GM18505 (cell line): ENCODE measurements around the gene C17orf113.
A peak's percentile ranks its signal among the peaks of the same experiment; 100 is the strongest.

Experiments used
- ATAC-seq: cut with Tn5 transposase; IDR thresholded peaks from one replicate; pipeline ENCODE4 v1.9.1; 2021; ENCODE audit not compliant: unreplicated experiment
- POLR2A ChIP-seq: IDR thresholded peaks from 4 replicates; pipeline ENCODE4 v1.6.1; 2011; ENCODE audit warnings: borderline replicate concordance; ENCODE audit not compliant: insufficient read depth, insufficient read length; ENCODE audit errors: extremely low read depth

C17orf113 gene

DNA sequence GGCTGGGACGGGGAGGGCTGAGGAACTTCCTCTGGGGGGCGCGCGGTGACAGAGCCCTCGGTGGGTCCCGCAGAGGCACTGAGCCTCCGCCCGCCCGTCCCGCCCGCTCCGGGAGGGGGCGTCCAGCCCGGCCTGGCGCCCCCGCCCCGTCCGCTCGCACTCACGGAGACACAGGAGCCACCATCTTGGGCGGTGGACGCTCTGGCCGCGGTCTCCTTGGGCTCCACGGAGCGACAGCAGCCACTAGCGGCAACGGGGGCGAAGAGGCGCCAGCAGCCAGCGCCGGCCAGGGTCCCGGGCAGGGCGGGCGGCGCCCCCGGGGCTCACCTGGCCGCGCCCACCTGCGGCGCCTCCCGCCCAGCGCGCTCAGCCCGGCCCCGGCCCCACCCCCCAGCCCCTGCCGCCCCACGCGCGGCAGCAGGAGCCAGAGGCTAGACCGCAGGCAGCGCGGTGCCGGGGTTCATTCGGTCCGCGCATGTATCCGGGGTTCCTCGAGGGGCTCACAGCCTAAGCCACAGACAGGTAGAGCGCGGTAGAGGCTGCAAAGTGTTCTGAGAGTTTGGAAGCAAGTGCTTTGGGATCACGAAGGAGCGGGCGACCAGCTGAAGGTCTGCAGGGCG, at the start of gene C17orf113:
TSS of gene C17orf113 (minus strand) at position 209 of the 620 bp plus-strand sequence. CDS start 7,225 bp downstream, outside the sequence.
- peak; percentile 23 for TF ChIP-seq POLR2A
- no peak for ATAC-seq

DNA sequence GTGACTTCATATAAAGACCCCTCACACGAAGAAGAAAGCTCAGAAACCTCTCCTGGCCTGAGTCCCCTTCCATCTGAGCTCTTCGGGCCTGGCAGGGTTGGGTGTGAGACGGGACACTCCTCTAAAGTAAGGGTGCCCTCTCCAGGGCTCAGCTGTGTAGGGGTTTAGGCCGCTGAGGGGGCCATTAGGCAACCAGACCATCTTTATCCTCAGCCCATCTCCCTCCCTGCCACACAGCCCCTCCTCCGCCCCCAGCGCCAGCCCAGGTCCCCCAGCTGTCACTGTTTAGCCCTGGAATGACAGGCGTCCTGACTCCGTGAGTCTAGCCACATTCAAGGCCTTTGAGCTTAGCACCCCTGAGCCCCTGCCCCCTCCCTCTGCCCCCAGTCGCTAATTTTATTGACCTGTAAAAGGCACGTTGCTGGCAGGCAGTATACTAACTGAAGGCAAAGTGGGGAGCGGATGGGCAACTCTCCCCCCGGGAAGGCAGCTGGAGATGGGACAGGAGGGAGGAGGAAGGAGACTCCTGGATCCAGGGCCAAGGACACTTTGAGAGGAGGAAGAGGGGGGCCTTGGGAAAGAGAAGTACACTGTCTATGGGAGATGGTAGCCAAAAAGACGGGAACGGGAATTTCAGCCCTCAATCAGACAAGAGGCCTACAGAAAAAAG, 48.5 kb upstream of the C17orf113 start:
- no peak for TF ChIP-seq POLR2A
- no peak for ATAC-seq

DNA sequence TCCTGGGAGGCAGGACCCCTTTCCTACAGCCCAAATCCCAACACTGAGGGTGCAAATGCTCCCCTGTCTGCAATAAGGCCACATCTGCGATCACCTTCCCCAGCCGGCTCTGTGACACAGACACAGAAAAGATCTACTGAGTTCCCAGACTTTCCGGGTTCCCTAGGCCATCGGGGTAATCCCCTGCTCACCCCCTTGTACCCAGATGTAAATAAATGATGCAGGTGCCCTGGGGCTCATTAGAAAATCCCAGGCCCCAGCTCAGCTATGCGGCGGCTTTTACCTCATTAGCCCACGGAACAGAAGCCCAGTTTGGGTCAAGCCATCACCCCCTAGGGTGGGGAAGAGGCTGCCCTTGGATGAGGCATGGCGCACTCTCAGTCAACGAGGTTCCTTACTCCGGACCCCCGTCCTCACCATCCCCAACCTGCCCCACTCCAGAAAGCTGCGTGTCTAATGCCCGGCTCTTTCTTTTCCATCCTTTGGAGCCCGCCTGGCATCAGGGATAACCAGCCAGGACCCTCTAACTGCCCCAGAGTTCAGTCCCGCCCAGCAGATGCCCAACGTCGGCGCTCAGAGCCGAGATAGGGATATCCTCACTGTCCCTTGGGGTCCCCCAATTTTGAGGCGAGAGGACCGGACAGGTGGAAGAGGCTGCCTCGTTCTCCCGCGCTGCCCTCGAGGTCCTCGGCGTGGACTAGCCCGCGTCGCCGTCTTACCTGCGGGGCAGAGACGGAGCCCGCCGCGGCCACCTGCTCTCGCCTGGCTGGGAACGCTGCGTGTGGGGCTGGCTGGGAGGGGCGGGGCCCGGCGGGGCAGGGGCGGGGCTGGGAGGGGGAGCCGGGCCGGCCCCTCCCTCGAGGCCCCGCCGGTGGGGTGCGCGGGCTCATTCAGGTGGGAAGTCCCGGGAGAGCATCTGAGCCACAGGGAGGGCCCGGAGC, 47.6 kb upstream of the C17orf113 start, which contains the start of gene ZNF385C:
TSS of gene ZNF385C (minus strand) at position 783 of the 941 bp plus-strand sequence. CDS start 35,417 bp downstream, outside the sequence.
- TF ChIP-seq POLR2A: no peak
- no peak for ATAC-seq

DNA sequence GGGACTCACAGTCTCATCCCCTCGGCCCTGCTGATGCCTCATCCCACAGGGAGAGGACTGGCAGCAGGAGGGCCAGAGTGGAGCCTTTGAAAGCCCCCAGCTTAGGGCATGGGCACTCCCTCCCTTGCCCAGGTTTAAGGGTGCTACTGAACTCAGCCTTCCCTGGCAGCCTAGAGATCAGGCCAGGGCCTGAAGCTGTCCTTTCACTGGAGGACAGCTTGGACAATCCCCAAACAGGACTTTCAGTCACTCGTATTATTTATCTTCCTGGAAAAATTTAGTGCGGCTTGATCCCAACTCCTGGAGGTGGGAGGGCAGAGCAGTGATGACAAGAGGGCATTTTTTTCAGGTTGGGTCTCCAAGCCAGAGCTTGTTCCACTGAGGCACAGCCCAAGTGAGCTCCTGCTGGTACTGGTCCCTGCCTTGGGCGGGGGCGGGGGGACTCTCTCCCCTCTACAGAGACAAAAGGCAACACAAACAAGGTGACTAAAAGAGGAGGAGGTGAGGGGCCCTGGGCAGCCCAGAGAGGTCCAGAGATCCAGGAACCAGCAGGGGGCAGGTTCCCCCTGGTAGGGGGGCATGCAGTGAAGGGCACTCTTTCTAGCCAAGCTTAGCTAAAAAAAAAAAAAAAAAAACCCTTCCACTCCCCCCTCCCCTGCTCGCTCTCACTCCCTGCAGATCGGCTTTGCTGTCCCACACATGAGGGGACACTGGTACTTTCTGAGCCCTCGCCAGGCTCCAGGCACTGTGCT, 46.1 kb upstream of the C17orf113 start:
- TF ChIP-seq POLR2A: no peak
- no peak for ATAC-seq

DNA sequence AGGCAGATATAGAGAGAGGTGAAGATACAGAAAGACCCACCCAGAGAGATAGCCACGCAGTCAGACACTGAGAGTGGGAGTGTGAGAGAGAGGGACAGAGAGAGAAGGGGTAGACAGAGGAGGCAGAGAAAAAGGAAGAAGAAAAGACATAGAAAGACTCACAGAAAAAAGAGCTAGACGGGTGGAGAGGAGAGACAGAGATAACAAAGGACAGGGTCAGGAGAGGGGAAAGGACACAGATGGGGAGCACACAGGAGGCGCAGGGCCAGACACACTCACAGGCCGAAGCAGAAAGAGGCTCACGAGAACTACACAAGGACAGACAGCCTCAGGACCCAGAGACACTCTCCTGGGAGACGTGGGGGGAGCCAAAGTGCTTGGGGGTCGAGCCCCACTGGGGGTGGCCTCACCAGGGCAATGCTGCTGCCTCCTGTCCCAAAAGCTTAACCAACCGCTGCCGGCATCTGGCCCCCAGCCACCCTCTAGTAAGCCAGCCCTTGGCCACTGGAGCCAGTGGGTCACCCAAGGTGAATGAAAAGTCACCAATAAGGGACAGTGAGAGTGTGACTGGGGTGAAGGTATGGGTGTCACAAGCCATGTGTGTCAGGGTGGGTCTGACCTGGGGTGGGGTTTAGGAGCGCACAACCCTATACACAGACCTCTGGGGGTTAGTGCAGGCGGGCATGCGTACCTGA, 44.1 kb upstream of the C17orf113 start:
- no peak for ATAC-seq
- no peak for TF ChIP-seq POLR2A

DNA sequence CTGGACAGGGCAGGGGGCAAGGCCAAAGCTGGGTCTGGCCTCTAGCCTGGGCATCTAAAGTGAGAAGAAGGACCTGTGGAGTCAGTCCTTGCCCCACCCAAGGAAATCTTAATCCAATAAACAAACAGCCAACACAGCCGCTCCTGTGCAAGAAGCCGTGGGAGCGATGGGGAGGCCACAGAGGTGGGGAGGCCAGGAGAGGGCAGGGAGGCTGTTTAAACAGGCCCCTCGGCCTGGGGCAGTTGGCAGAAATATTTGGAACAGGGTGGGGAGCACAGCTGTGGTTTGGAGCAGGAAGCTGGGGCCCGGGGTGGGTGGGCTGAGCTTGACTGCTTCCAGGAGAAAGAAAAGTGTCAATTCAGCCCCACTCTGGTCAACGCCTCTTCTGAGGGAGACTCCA, 42.5 kb upstream of the C17orf113 start:
- TF ChIP-seq POLR2A: no peak
- no peak for ATAC-seq

DNA sequence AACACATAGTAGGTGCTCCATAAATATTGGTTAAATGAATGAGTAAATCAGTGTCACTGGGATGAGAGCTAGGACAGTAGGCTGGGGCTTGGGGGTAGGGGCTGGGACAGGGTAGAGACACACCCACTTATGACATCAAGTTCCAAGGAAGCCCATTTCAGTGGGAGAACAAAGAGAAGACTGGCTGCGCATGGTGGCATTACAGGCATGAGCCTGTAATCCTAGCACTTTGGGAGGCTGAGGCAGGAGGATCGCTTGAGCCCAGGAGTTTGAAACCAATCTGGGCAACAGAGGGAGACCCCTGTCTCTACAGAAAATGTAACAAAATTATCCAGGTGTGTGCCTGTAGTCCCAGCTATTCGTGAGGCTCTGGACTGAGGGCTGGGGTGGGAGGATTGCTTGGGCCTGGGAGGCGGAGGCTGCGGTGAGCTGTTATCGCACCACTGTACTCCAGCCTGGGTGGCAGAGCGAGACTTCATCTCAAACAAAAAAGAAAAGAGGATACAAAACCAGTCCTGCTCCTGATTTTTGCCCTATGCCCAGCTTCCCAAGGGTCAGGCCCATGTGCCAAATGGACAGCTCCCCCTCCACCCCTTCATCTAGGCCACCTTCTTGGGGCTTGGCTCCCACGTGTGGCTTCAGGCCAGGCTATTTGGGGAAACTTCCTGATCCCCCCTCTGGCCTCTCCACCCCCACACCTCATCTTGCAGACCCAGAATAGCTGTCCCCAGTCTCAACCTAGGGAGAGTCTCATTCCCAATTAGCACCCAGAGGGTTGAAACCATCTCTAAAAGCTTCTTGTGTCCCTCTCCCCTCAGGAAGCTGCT, 40.8 kb upstream of the C17orf113 start:
- TF ChIP-seq POLR2A: no peak

DNA sequence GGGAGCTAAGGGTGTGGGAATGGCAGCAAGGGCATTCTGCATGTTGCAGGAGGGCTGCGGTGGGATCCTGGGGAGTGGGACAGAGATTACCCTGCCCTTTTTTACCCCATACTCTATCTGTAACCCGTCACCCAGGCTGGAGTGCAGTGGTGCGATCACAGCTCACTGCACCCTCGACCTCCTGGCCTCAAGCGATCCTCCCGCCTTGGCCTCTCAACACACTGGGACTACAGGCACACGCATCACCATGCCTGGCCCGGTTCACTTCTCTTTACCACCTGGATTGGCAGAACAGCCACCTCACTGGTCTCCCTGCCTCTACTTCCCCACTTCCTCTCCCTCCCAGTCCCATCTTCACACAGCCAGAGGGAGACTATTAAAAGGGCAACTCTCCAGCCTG, 38.3 kb upstream of the C17orf113 start:
- no peak for TF ChIP-seq POLR2A
- no peak for ATAC-seq

More for the DNA sequence above, 40.8 kb upstream of the C17orf113 start:
- no peak for ATAC-seq

DNA sequence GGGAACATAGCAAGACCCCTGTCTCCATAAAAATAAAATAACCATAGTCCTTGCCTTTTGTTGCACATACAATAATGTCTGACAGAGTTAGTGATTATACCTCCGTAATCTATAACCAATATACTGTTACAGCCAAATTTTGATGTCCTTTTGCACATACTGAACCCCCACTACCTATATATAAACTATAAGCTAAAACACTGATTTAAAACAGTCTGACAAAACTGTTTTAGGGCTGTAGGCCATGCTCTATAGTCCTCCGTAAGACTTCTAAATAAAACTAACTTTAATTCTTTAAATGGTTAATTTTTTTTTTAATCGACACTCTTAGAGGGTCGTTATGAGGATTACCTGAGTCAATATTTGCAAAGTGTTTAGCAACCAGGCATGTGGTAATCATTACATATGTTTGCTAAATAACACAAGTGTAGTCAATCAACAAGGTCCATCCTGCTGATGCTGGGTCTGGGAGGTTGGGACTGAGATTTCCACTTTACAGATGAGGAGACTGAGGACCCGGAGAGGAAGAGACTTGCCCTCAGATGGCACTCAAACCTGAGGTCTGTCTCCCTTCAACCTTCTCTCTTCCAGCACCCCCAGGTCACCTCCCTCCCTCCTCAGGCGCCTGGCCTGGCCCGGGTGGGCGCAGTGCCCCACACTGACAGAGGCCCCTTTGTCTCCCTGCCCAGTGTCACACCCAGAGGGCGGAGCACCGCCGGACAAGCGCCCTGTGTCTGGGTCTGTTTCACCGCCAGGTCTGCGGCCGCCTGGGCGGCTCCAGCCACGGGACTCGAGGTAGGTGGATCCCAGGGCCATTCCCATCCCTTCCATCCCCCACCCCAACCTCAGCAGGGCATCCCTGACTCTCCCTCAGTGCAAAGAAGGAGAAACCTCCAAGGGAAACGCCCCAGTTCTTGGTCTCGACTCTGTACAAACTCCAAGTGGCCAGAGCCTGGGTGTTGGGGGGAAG, 37.6 kb upstream of the C17orf113 start:
- no peak for ATAC-seq
- no peak for TF ChIP-seq POLR2A

DNA sequence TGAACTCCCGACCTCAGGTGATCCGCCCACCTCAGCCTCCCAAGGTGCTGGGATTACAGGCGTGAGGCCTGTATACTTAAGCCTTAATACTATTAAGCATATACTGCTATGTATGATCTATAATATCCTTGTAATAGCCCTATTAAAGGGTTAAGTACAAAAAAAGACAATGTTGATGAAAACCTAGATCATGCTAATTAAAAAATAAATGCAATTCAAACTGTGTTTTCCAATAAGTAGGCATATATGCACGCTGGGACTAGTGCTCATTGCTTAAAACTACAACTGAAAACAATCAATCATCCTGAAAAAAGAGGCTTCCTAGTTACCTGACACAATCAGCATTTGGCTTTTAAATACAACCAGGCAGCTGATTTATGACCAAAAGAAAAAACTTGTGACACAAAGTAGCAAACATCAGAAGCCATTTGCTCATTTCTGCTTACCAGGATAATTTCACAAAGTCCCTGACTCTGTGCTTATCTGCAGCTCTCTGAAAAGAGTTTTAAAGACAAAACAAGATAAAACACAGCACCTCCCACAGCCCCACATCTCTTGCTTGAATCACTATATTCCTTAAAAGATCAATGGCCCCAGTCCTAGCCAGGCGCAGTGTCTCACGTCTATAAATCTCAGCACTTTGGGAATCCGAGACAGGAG, 36.8 kb upstream of the C17orf113 start:
- no peak for ATAC-seq
- TF ChIP-seq POLR2A: no peak
